GM21529 (cell line): Measurements from ENCODE around the gene PRKCD.

Experiments used
- ATAC-seq: cut with Tn5 transposase; IDR thresholded peaks from one replicate; pipeline ENCODE4 v1.9.1; 2021; ENCODE audit not compliant: unreplicated experiment

Gene PRKCD

GRCh38 chr3:53169832-53170324 is 8.9 kb downstream of the PRKCD start:
- no peak for ATAC-seq

GRCh38 chr3:53170325-53171063 is 9.5 kb downstream of the PRKCD start:
- ATAC-seq: peak; percentile 37

DNA sequence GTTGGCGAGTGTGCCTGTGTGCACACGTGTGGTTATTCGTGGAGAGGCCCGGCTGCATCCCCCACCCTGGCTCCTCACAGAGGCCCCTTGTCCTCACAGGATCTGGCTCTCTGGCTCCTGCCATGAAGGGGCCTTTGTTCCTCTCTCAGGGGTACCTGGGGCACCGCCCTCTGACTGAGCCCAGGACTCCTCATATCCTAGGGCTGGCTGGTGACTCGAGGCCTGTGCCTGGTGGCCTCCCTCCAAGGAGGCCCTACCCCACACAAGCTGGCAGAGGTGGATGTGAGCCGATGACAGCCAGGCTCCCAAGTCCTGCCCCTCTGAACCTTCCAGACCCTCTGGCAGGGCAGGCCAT is 10.0 kb downstream of the PRKCD start:
- no peak for ATAC-seq

GRCh38 chr3:53171827-53172505 is 11.0 kb downstream of the PRKCD start:
- ATAC-seq: no peak

DNA sequence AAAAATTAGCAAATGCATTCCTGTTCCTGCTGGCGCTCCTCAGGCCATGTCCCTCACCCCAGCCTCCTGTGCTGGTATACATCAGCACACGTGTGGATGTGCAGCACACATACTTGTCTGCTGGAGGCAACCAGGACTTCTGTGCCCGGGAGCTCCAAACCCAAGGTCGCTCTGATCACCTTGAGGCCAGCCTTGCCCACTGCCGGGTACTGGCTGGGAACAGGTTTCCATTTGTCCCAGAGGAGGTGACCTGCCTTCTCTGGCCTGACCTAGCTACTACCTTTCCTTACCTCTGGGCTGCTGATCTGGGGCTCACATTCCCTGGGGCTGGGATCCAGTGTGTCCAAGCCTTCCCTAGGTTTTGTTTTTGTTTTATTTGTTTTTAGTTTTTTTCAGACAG is 12.1 kb downstream of the PRKCD start:
- no peak for ATAC-seq

GRCh38 chr3:53174346-53175250 is 13.6 kb downstream of the PRKCD start:
- peak; percentile 55 for ATAC-seq

DNA sequence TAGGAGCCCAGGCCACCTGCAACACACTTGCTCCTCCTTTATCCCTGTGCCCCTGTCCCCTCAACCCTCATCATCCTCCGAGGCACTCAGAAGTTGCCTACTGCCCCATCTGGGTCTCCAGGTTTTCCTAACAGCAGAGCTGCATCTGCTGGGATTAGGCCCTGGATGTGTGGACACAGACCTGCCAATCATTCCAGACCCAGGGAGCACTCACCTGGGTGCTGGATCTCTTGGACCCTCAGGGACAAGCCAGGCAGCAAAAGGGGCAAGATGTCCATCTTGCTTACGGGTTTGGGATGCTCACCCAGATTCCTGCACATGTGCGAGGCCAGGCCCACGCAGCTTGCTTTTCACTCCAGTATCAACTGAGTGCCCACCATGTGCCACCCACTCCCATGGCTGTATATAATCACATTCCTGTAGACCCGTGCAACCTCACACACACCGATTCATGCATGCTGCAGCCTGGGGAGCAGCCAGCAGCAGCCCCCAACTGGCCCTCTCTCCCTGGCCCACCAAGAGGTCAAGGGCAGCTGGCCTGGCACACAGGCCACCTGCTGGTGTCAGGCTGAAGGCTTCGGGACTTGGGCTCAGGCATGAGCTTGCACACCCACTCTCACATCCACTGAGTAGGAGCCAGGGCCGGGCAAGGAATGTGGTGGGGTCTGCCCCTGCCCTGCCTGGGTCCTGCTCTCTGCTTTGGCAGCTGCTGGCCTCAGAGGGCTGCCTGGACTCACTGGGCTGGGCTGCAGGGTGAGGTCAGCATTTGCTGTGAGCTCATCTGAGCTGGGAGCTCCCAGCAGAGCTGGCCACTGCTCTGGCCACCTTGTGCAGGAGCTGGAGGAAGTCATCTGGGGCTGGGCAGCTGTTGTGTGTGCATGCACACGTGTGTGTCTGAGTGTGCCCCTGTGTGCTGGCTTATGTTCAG is 14.9 kb downstream of the PRKCD start:
- no peak for ATAC-seq

DNA sequence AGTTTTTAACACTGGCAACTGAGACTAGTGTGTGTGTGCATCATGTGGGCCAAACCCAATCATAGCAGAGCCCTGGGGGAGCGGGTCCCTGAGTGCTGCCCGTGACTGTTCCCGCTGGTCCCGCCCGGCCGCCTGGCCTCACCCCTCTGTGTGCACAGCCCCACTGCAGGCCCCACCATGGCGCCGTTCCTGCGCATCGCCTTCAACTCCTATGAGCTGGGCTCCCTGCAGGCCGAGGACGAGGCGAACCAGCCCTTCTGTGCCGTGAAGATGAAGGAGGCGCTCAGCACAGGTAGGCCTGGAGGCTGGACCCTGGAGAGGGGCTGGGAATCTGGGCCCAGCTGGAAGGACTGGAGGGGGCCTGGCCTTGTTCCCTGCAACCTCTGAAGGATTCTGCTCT is 17.2 kb downstream of the PRKCD start:
- no peak for ATAC-seq

- no peak for ATAC-seq
Observed at GRCh38 chr3:53179580-53179979, 18.6 kb downstream of the PRKCD start.

- ATAC-seq: peak; percentile 95
Observed at GRCh38 chr3:53180305-53181023, 19.5 kb downstream of the PRKCD start.

- ATAC-seq: peak; percentile 28
Observed at GRCh38 chr3:53181024-53181371, 20.0 kb downstream of the PRKCD start.

- ATAC-seq: no peak
Observed at GRCh38 chr3:53181528-53181927, 20.5 kb downstream of the PRKCD start.

GRCh38 chr3:53182764-53183355 is 21.9 kb downstream of the PRKCD start:
- ATAC-seq: no peak

- no peak for ATAC-seq
Observed at GRCh38 chr3:53183514-53183913, 22.5 kb downstream of the PRKCD start.

DNA sequence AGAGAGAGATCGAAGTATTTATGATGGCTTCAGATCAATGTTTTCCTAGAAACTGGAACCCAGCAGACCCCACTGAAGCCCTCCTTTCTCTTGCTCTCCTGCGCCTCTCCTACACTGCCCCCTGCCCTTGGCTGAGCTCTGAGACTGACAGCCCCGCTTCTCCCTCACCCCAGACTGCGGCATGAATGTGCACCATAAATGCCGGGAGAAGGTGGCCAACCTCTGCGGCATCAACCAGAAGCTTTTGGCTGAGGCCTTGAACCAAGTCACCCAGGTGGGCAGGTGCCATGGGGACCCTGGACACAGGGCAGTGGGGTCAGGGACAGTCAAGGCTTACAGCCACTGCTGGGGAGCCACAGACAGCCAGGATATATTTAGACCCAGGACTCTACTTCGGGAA is 23.7 kb downstream of the PRKCD start:
- no peak for ATAC-seq

DNA sequence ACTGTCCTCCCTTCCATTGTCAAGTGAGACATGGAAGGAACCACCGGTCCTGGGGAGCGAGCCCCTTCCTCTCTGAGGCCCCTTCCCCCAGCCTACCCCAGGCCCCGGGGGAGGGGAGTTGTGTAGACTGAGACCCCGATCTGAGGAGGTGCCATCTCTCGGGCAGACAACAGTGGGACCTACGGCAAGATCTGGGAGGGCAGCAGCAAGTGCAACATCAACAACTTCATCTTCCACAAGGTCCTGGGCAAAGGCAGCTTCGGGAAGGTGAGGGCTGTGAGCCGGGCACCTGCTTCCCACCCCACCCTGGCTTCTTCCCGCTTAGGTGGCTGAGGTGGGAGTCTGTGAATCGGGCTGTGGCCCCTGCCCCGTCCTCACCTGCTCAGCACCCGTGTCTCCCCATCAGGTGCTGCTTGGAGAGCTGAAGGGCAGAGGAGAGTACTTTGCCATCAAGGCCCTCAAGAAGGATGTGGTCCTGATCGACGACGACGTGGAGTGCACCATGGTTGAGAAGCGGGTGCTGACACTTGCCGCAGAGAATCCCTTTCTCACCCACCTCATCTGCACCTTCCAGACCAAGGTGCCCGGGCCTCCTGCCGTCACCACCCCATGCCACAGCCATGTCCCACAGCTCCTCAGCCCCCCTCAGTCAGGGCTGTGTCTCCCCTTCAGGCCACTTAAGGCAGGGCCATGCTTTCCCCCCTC is 24.9 kb downstream of the PRKCD start:
- no peak for ATAC-seq

DNA sequence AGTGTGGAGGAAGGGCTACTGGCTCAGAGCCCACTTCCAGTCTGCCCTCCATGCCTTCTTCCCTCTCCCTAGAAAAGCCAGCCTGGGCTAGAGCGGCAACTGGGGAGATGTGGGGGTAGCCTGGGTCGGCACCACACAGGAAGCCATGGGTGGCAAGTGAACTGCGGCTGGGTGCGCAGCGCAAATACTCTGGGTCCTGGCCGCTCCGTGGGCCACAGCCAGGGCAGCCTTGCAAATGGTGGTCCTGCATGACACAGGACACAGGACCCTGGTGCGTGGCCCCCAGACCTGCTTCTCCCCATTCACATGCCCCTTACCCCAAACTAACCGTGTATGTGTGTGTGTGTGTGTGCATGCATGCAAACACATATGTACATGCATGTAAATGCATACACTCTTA is 25.7 kb downstream of the PRKCD start:
- ATAC-seq: no peak

GRCh38 chr3:53187430-53187829 is 26.4 kb downstream of the PRKCD start:
- no peak for ATAC-seq

GRCh38 chr3:53188136-53188685 is 27.2 kb downstream of the PRKCD start:
- ATAC-seq: no peak
